Measurements from ENCODE around the gene MS4A10. TPM values are rescaled to one million over a fixed set of nuclear protein-coding genes. Genes with fewer than 3 reads are reported as not detected.

MS4A10 gene
- total and polyA plus RNA-seq, 9 of the 15 experiments (the other 6 are each of a cell fraction or from before 2014, with no cell fraction given) = not detected

DNA sequence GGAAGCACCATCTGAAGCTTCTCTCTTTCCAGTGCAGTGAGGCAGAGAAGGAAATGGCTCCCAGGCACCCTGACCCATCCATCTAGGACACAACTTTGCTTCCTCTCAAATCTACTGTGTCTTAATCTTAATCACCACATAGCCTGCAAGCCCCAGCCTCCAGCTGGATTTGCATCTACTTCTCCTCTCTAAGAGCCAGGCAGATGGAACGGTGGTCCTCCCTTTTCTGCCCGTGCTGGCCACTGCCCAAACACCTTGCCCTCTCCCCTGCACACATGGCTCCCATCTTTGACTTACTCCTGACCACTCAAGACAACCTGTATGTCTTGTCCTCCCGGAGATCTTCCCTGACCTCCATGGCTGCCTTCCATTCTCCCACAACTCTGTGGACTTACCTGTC, 7.4 kb downstream of the MS4A10 start:
- intact Hi-C loops (cut with micrococcal nuclease) = no loop called here
- Histone ChIP-seq H2AFZ (ENCODE audit: low read depth, low read length) (no peak overlapping the region), H3K9ac (ENCODE audit: insufficient read depth in 1 of 2, low read depth in 2 of 2, low read length in 2 of 2) (no peak overlapping the region), H3K27me3 (ENCODE audit: control insufficient read depth in 2 of 2, insufficient read depth in 2 of 2, low read length in 2 of 2) (peaks cover 0 to 44% of the 10 kb centered on the region in 2 experiments; a peak in 2 of 5 replicates), H4K20me1 (replicated peaks; ENCODE audit: control insufficient read depth, insufficient read depth, low read length) (no peaks in the 10 kb centered on the region), H3K4me2 (ENCODE audit: insufficient read depth, low read length) (no peak overlapping the region), H3K27ac (ENCODE audit: extremely low read depth, low read depth, low read length) (no peak overlapping the region), H3K9me1 (ENCODE audit: control insufficient read depth, insufficient read depth, low read length) (no peaks in the 10 kb centered on the region), H3K9me3 (replicated peaks; ENCODE audit: control insufficient read depth, insufficient read depth, low read depth, low read length) (no peaks in the 10 kb centered on the region), H3K4me1 (replicated peaks in 1 of 2; ENCODE audit: control insufficient read depth in 2 of 2, insufficient read depth in 2 of 2, low read length in 2 of 2) (no peaks in the 10 kb centered on the region), H3K36me3 (ENCODE audit: control insufficient read depth, insufficient read depth, low read length) (no peaks in the 10 kb centered on the region), H3K4me3 (no peak overlapping the region), H3K79me2 (ENCODE audit: control insufficient read depth, insufficient read depth, low read length) (no peaks in the 10 kb centered on the region)
- in situ Hi-C loops (cut with MboI) = no loop called here
- WGBS (ENCODE audit: insufficient coverage, low coverage, missing lambda C conversion rate) = 0% methylated on average over 3 of the region's 3 CpGs
- ATAC-seq = no peak
- no peak for DNase-seq (ENCODE audit: extremely low read depth in 1 of 4, low spot score in 3 of 4)
- CTCF ChIA-PET (ENCODE audit: low intra/inter-chr PET ratio) = no interaction called here
- POLR2A ChIA-PET = interaction anchor here (0.7 kb wide), 1 partner anchor 26 kb away, joined by 4 read pairs; no protein-coding TSS in a partner anchor
- no peak for FAIRE-seq
- no TSS peak for BruUV-seq (replicated peaks)
- TF ChIP-seq MNT (conservative IDR thresholded peaks at IDR 0.05) (no peak), MIER1 (IDR thresholded peaks at IDR 0.05; ENCODE audit: low read depth) (no peak), TOE1 (IDR thresholded peaks at IDR 0.05; ENCODE audit: borderline replicate concordance) (no peak), TOE1 (CRISPR knock-in tag; IDR thresholded peaks at IDR 0.05; ENCODE audit: borderline replicate concordance, low read depth) (no peak), AFF1 (IDR thresholded peaks at IDR 0.05; ENCODE audit: low read depth in 1 of 2, partially characterized antibody in 2 of 2) (no peak), ZNF431 (CRISPR knock-in tag; IDR thresholded peaks at IDR 0.05) (no peak)
